Measurements from ENCODE around the gene GPRC5D. TPM values are rescaled to one million over a fixed set of nuclear protein-coding genes. Genes with fewer than 3 reads are reported as not detected.

Gene GPRC5D
- polyA plus RNA-seq, 3 donors, result 0.49 TPM; not detected in 2

GRCh38 chr12:12903642-12904609 lies 48.0 kb downstream of the GPRC5D start:
- peaks cover 7 to 9% of the 10 kb centered on the region in 2 donors for H3K4me1 ChIP-seq (ENCODE audit: control insufficient read depth in 1 of 2, insufficient read depth in 2 of 2, low read length in 2 of 2)
- no peak overlapping the region for H3K4me2 ChIP-seq (replicated peaks; ENCODE audit: extremely low read depth, low read length, poor library complexity, severe bottlenecking)
- H3K36me3 Mint-ChIP-seq, result no peaks in the 10 kb centered on the region
- H4K20me1 ChIP-seq (ENCODE audit: insufficient read depth, low read length), result no peaks in the 10 kb centered on the region
- 93% methylated on average over 4 of the region's 14 CpGs for WGBS (ENCODE audit: insufficient coverage)
- intact Hi-C loops (cut with micrococcal nuclease), result no loop called here
- no peaks in the 10 kb centered on the region for H3K9me3 Mint-ChIP-seq
- H3K36me3 ChIP-seq (replicated peaks in 1 of 2; ENCODE audit: control insufficient read depth in 1 of 2, insufficient read depth in 2 of 2, low read length in 2 of 2), result no peaks in the 10 kb centered on the region
- no peak overlapping the region for H3K9ac ChIP-seq (ENCODE audit: insufficient read depth, low read length, poor library complexity, severe bottlenecking)
- no peak overlapping the region for H3K27ac ChIP-seq (ENCODE audit: low read depth in 1 of 2, low read length in 2 of 2)
- H3K9me3 ChIP-seq (replicated peaks in 1 of 2; ENCODE audit: control insufficient read depth in 1 of 2, insufficient read depth in 1 of 2, low read length in 2 of 2), result no peaks in the 10 kb centered on the region
- H2AFZ ChIP-seq (ENCODE audit: insufficient read depth, low read depth, low read length, poor library complexity, severe bottlenecking), result no peak overlapping the region
- peak overlapping the region in 1 of 7 donors; percentile 11 for H3K27ac Mint-ChIP-seq
- peaks cover 10% of the 10 kb centered on the region for H3K4me1 Mint-ChIP-seq
- peaks cover 0 to 6% (median 3%) of the 10 kb centered on the region in 3 donors for H3K27me3 Mint-ChIP-seq (ENCODE audit: low read depth in 3 of 3)
- H3K27me3 ChIP-seq (ENCODE audit: control insufficient read depth in 2 of 2, insufficient read depth in 2 of 2, low read length in 2 of 2), result no peaks in the 10 kb centered on the region
- no peak overlapping the region for H3K4me3 ChIP-seq (replicated peaks in 1 of 3; ENCODE audit: low read depth in 2 of 3, low read length in 3 of 3)
- TF ChIP-seq CTCF (IDR thresholded peaks at IDR 0.05), result no peak
- H3K79me2 ChIP-seq (ENCODE audit: insufficient read depth, low read length), result no peaks in the 10 kb centered on the region
- H3K4me3 Mint-ChIP-seq, result peak overlapping the region in 1 of 2 donors; percentile 49
- peak in 1 of 3 donors; percentile 45 for DNase-seq

GRCh38 chr12:12902036-12902435 lies 49.9 kb downstream of the GPRC5D start:
- Histone ChIP-seq H3K4me1 (ENCODE audit: control insufficient read depth in 1 of 2, insufficient read depth in 2 of 2, low read length in 2 of 2) (peaks cover 7 to 9% of the 10 kb centered on the region in 2 donors), H3K27me3 (ENCODE audit: control insufficient read depth in 2 of 2, insufficient read depth in 2 of 2, low read length in 2 of 2) (no peaks in the 10 kb centered on the region), H2AFZ (ENCODE audit: insufficient read depth, low read depth, low read length, poor library complexity, severe bottlenecking) (no peak overlapping the region), H3K27ac (ENCODE audit: low read depth in 1 of 2, low read length in 2 of 2) (no peak overlapping the region), H3K4me3 (replicated peaks in 1 of 3; ENCODE audit: low read depth in 2 of 3, low read length in 3 of 3) (no peak overlapping the region), H3K4me2 (replicated peaks; ENCODE audit: extremely low read depth, low read length, poor library complexity, severe bottlenecking) (no peak overlapping the region), H3K9me3 (replicated peaks in 1 of 2; ENCODE audit: control insufficient read depth in 1 of 2, insufficient read depth in 1 of 2, low read length in 2 of 2) (no peaks in the 10 kb centered on the region), H3K79me2 (ENCODE audit: insufficient read depth, low read length) (no peaks in the 10 kb centered on the region), H4K20me1 (ENCODE audit: insufficient read depth, low read length) (no peaks in the 10 kb centered on the region), H3K9ac (ENCODE audit: insufficient read depth, low read length, poor library complexity, severe bottlenecking) (no peak overlapping the region), H3K36me3 (replicated peaks in 1 of 2; ENCODE audit: control insufficient read depth in 1 of 2, insufficient read depth in 2 of 2, low read length in 2 of 2) (no peaks in the 10 kb centered on the region)
- intact Hi-C loops (cut with micrococcal nuclease), result no loop called here
- Mint-ChIP-seq H3K27me3 (ENCODE audit: low read depth in 3 of 3) (peaks cover 0 to 6% (median 6%) of the 10 kb centered on the region in 3 donors), H3K4me3 (no peak overlapping the region), H3K27ac (no peak overlapping the region), H3K9me3 (no peaks in the 10 kb centered on the region), H3K4me1 (peaks cover 9% of the 10 kb centered on the region), H3K36me3 (no peaks in the 10 kb centered on the region)
- no peak for DNase-seq
- no peak for TF ChIP-seq CTCF (IDR thresholded peaks at IDR 0.05)
